K562 (cell line): ENCODE measurements around the gene OTOA. TPM values are rescaled to one million over a fixed set of nuclear protein-coding genes. Genes with fewer than 3 reads are reported as not detected.

Experiments used
- ATAC-seq: fragments of 200-7000 bp; cut with Tn5 transposase; 3 replicates; pipeline ENCODE4 v1.9.1; 2020; ENCODE audit warnings: moderate library complexity
- BruUV-seq: library from RNA; stranded (reverse); fragments of 400-500 nt; replicated peaks from 2 replicates; lab custom pipeline; 2021; lab: Mats Ljungman, UMichigan
- CTCF ChIA-PET: fragments of 300-600 bp; formaldehyde crosslinking; extraction: SDS; loops from one replicate; lab custom pipeline; 2021; ENCODE audit warnings: low intra/inter-chr PET ratio; lab: Yijun Ruan, JAX
- POLR2A ChIA-PET: fragments of 300-600, 350-650 bp; sonication (Branson Sonifier 250); formaldehyde crosslinking; extraction: SDS; loops from one replicate; lab custom pipeline; 2021; ENCODE audit warnings: antibody characterized with exemption, inconsistent platforms; lab: Yijun Ruan, JAX
- DNase-seq, 4 experiments: peaks; one replicate each; pipeline versions ENCODE4 v3.0.0 to v3.0.0-alpha.2; 2011 to 2018; ENCODE audit warnings: low spot score in 3 of 4, mixed read lengths in 3 of 4; ENCODE audit errors: extremely low read depth in 1 of 4
- FAIRE-seq: peaks from 2 replicates; lab custom pipeline; 2011; peaks lifted over from hg19 to GRCh38; lab: Jason Lieb, UNC
- H2AFZ ChIP-seq: 2 replicates; pipeline ENCODE4 v1.6.0; 2011; ENCODE audit warnings: low read depth, low read length, control low read depth, inconsistent platforms
- H3K27ac ChIP-seq: fragments of 200-600 bp; 3 replicates; pipeline ENCODE4 v1.8.0; 2011; ENCODE audit warnings: low read depth, mild to moderate bottlenecking, control low read depth, inconsistent platforms, low read length, moderate library complexity, mixed read lengths; ENCODE audit errors: extremely low read depth
- H3K27me3 ChIP-seq, 2 experiments: fragments of 300-600 bp in 1 of 2; 2 replicates in 1 of 2; 3 replicates in 1 of 2; pipeline versions ENCODE4 v1.6.0 to v1.8.0; 2011; ENCODE audit warnings: inconsistent platforms in 2 of 2, low read length in 2 of 2, mild to moderate bottlenecking in 1 of 2, mixed read lengths in 1 of 2, moderate library complexity in 1 of 2; ENCODE audit not compliant: control insufficient read depth in 2 of 2, insufficient read depth in 2 of 2
- H3K36me3 ChIP-seq: fragments of 300-600 bp; 3 replicates; pipeline ENCODE4 v1.8.0; 2011; ENCODE audit warnings: mild to moderate bottlenecking, low read length, inconsistent platforms; ENCODE audit not compliant: control insufficient read depth, insufficient read depth
- H3K4me1 ChIP-seq, 2 experiments: fragments of 200-600 bp in 1 of 2; replicated peaks in 1 of 2; 2 replicates in 1 of 2; 3 replicates in 1 of 2; pipeline versions ENCODE4 v1.5.1 to v1.8.0; 2011; ENCODE audit warnings: inconsistent platforms in 2 of 2, low read length in 2 of 2, mild to moderate bottlenecking in 1 of 2, mixed read lengths in 1 of 2, moderate library complexity in 1 of 2; ENCODE audit not compliant: control insufficient read depth in 2 of 2, insufficient read depth in 2 of 2
- H3K4me2 ChIP-seq: 2 replicates; pipeline ENCODE4 v1.6.1; 2011; ENCODE audit warnings: low read length, control low read depth, inconsistent platforms, mixed read lengths; ENCODE audit not compliant: insufficient read depth
- H3K4me3 ChIP-seq: fragments of 200-600 bp; sonication (generic), shearing (Covaris generic); 2 replicates; pipeline ENCODE4 v1.5.1; 2016; ENCODE audit warnings: control low read depth, inconsistent platforms
- H3K79me2 ChIP-seq: fragments of 200-600 bp; 3 replicates; pipeline ENCODE4 v1.8.0; 2011; ENCODE audit warnings: low read length, inconsistent platforms; ENCODE audit not compliant: control insufficient read depth, insufficient read depth
- H3K9ac ChIP-seq, 2 experiments: 2 replicates each; pipeline versions ENCODE4 v1.6.0 to v1.6.1; 2011; ENCODE audit warnings: low read depth in 2 of 2, low read length in 2 of 2, control low read depth in 1 of 2, inconsistent platforms in 1 of 2, mild to moderate bottlenecking in 1 of 2, mixed read lengths in 1 of 2; ENCODE audit not compliant: insufficient read depth in 1 of 2
- H3K9me1 ChIP-seq: one replicate; pipeline ENCODE4 v1.6.0; 2011; ENCODE audit warnings: inconsistent platforms, mild to moderate bottlenecking, low read length, moderate library complexity; ENCODE audit not compliant: control insufficient read depth, insufficient read depth
- H3K9me3 ChIP-seq: replicated peaks from 2 replicates; pipeline ENCODE4 v1.5.1; 2011; ENCODE audit warnings: low read depth, low read length, inconsistent platforms; ENCODE audit not compliant: control insufficient read depth, insufficient read depth
- H4K20me1 ChIP-seq: replicated peaks from 2 replicates; pipeline ENCODE4 v1.6.1; 2011; ENCODE audit warnings: low read length, inconsistent platforms, mixed read lengths; ENCODE audit not compliant: control insufficient read depth, insufficient read depth
- ETS1 ChIP-seq: conservative IDR thresholded peaks from 2 replicates; pipeline ENCODE4 v1.6.1; 2011; ENCODE audit warnings: low read depth, mild to moderate bottlenecking, low read length; ENCODE audit not compliant: control insufficient read depth
- TEAD4 ChIP-seq, 2 experiments: sonication (generic) in 1 of 2; formaldehyde crosslinking in 1 of 2; IDR thresholded peaks; 2 replicates each; pipeline versions ENCODE4 v1.6.1 to v1.8.0; 2012 to 2022; ENCODE audit warnings: borderline replicate concordance in 1 of 2, inconsistent platforms in 1 of 2, low read length in 1 of 2, mild to moderate bottlenecking in 1 of 2, missing genetic modification reagents in 1 of 2
- WGBS: fragments of 100-300 bp; shearing (Covaris generic); methylation state at CpG from one replicate; pipeline ENCODE4 v1.1.6; 2016; ENCODE audit warnings: low coverage, mixed read lengths; ENCODE audit not compliant: insufficient coverage; ENCODE audit errors: missing lambda C conversion rate; 5-methylcytosine and 5-hydroxymethylcytosine counted together
- in situ Hi-C: fragments of 300-500 bp; cut with MboI; formaldehyde crosslinking; loops from 4 replicates; pipeline ENCODE4 v1.15.0; 2018; ENCODE audit warnings: inconsistent platforms, mixed read lengths
- intact Hi-C: fragments of 100-400 bp; cut with micrococcal nuclease; formaldehyde crosslinking; loops from 2 replicates; pipeline ENCODE4 v1.14.2; 2022
- polyA plus RNA-seq, 8 experiments: library from polyadenylated mRNA; depleted of rRNA in 4 of 8; stranded (reverse) in 5 of 8; unstranded in 3 of 8; fragments of >200 nt; fragmentation: Nextera tagmentation in 2 of 8; fragmentation: Illumina TruSeq in 1 of 8; extraction: Ambion mirVana in 2 of 8; extraction: Trizol in 1 of 8; gene quantifications; 2 replicates each; pipeline versions ENCODE4 v1.2.1 to v1.2.3, GENCODE V29; 2011 to 2014; ENCODE audit warnings: inconsistent platforms in 1 of 8, missing spikeins in 1 of 8
- total RNA-seq, 7 experiments: library from RNA; depleted of rRNA in 6 of 7; stranded (reverse); fragments of >200 nt in 6 of 7; fragmentation: Illumina TruSeq in 2 of 7; extraction: Trizol in 2 of 7; gene quantifications; 2 replicates each; pipeline versions ENCODE4 v1.2.1 to v1.2.3, GENCODE V29; 2011 to 2021; ENCODE audit warnings: low replicate concordance in 1 of 7
- TF ChIP-seq, protein P1 (sequence below): IDR thresholded peaks from 3 replicates; pipeline ENCODE4 v1.6.1; 2011; ENCODE audit warnings: borderline replicate concordance, mild to moderate bottlenecking, moderate library complexity; ENCODE audit not compliant: insufficient read length; ENCODE audit errors: extremely low read depth

The OTOA gene
- total and polyA plus RNA-seq, 9 of the 15 experiments (the other 6 are each of a cell fraction or from before 2014, with no cell fraction given) = 0.04 TPM; not detected in 8

DNA sequence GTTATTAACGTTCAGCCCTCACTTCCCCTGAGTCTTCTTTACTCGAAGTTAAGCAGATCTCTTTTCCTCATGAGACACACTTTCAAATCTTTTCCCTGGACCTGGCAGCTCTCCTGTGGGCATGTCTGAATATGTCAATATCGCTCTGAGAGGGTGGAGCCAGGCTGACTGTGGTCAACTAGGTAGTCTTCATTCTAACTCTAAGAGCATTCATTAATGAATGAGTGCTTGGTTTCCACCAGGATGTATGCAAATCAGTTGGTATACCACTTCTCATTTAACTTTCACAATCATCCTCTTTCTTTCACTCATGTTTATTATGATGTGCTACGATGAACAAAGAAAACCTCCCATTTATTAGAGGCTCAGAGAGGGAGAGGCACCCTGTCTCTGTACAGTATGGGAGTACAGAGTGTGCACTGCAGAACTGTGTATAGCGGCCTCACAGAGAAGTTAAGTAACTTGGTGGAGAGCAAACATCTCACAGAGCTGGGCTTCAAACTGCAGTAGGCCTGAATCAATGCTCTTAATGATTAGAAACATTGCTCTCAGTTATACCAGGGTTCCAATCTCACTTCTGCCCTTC lies 39.9 kb downstream of the OTOA start:
- no peak overlapping the region for H3K27ac ChIP-seq
- ChIA-PET POLR2A (interaction anchor here (1.5 kb wide), 1 partner anchor 9 kb away, joined by 11 read pairs; no protein-coding TSS in a partner anchor), CTCF (no interaction called here)
- no peak overlapping the region for H3K9ac ChIP-seq
- BruUV-seq = no TSS peak
- no peaks in the 10 kb centered on the region for H3K9me3 ChIP-seq
- in situ Hi-C loops = loop anchor here (25.0 kb wide), 2 partner anchors 109 to 234 kb away; no protein-coding TSS in a partner anchor
- TF ChIP-seq TEAD4 (IDR thresholded peaks at IDR 0.05; ENCODE audit: low read length) (no peak), TEAD4 (CRISPR knock-in tag; IDR thresholded peaks at IDR 0.05; ENCODE audit: borderline replicate concordance) (no peak), ETS1 (no peak)
- TF ChIP-seq, protein P1, sequence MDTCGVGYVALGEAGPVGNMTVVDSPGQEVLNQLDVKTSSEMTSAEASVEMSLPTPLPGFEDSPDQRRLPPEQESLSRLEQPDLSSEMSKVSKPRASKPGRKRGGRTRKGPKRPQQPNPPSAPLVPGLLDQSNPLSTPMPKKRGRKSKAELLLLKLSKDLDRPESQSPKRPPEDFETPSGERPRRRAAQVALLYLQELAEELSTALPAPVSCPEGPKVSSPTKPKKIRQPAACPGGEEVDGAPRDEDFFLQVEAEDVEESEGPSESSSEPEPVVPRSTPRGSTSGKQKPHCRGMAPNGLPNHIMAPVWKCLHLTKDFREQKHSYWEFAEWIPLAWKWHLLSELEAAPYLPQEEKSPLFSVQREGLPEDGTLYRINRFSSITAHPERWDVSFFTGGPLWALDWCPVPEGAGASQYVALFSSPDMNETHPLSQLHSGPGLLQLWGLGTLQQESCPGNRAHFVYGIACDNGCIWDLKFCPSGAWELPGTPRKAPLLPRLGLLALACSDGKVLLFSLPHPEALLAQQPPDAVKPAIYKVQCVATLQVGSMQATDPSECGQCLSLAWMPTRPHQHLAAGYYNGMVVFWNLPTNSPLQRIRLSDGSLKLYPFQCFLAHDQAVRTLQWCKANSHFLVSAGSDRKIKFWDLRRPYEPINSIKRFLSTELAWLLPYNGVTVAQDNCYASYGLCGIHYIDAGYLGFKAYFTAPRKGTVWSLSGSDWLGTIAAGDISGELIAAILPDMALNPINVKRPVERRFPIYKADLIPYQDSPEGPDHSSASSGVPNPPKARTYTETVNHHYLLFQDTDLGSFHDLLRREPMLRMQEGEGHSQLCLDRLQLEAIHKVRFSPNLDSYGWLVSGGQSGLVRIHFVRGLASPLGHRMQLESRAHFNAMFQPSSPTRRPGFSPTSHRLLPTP = no peak
- H3K4me3 ChIP-seq = no peak overlapping the region
- H3K4me1 ChIP-seq = no peaks in the 10 kb centered on the region; a peak in 1 of 5 replicates
- no peak overlapping the region for H3K4me2 ChIP-seq
- WGBS = 2% methylated on average over 5 of the region's 5 CpGs
- ATAC-seq (no peak), DNase-seq (no peak), FAIRE-seq (no peak)
- no peaks in the 10 kb centered on the region for H3K36me3 ChIP-seq
- no peak overlapping the region for H2AFZ ChIP-seq
- peaks cover 0 to 9% of the 10 kb centered on the region in 2 experiments; a peak in 2 of 5 replicates for H3K27me3 ChIP-seq
- no peaks in the 10 kb centered on the region for H3K79me2 ChIP-seq
- H3K9me1 ChIP-seq = no peaks in the 10 kb centered on the region
- H4K20me1 ChIP-seq = no peaks in the 10 kb centered on the region
- intact Hi-C loops = no loop called here
